ENCODE results near the gene SEC23B.

SEC23B gene

DNA sequence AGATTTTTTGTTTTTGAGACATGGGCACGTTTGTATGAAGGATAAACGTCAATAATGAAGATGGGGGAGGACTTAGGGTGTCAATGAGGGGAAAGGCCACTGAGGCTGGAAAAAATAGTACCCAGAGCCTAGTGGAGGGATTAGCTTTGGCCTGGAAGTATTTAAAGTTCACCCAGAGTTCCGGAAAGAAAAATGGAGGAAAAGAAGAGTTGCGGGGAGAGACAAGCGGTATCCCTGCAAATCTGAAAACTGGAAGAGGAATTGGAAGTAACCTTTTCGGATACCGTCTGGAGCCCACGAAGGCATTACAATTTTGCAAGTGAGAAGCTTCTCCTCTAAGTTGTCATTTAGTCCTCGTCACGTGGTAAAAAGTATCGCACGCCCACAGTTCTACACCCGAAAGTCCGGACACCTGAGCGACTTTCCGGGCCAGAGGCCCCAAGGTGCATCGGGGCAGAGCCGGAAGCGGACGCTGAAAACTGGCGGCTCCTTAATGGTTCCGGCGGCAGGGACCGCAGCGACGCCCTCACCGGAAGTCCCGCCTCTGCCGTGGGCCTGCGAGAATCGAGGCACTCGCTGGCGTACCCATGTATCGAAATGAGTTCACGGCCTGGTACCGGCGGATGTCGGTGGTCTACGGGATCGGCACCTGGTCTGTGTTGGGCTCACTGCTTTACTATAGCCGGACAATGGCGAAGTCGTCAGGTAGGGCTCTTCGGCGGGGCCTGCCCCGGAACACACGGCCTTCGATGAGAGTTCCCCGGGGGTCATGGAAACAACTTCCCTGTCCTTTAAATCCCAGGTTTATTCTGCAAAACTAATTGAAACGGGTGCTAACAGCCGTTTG, 59.4 kb downstream of the SEC23B start, which contains the start of gene SMIM26:
Gene SMIM26, plus strand, starts transcription at position 541 of the 847 bp plus-strand sequence. Its CDS starts 47 bp downstream, at position 588.
- Histone ChIP-seq H3K4me1 (ENCODE audit: insufficient read depth, low read length, severe bottlenecking) (peaks cover 14% of the 10 kb centered on the region), H4K20me1 (ENCODE audit: insufficient read depth, low read length) (no peaks in the 10 kb centered on the region), H3K4me3 (ENCODE audit: low read depth, low read length, poor library complexity, severe bottlenecking) (peak within 1 kb of the TSS; percentile 95), H3K9me2 (ENCODE audit: low read depth, low read length) (no peaks in the 10 kb centered on the region), H3F3A (ENCODE audit: insufficient read depth, low read length) (no peaks in the 10 kb centered on the region), H3K36me3 (ENCODE audit: insufficient read depth, low read length) (peaks cover 35% of the 10 kb centered on the region), H3K4me2 (ENCODE audit: low read length) (peak within 1 kb of the TSS; percentile 69), H3K9ac (ENCODE audit: low read length) (peak within 1 kb of the TSS; percentile 96), H3K27ac (ENCODE audit: low read depth, low read length, poor library complexity, severe bottlenecking) (peak within 1 kb of the TSS; percentile 61), H3K27me3 (ENCODE audit: insufficient read depth, low read length) (no peaks in the 10 kb centered on the region), H3K79me2 (ENCODE audit: insufficient read depth, low read length) (peaks cover 10% of the 10 kb centered on the region), H2AFZ (ENCODE audit: low read length) (peak within 1 kb of the TSS; percentile 85; the same call in 1 of the 2 replicates), H3K9me3 (ENCODE audit: low read length) (no peaks in the 10 kb centered on the region)
- TF ChIP-seq EZH2 (IDR thresholded peaks at IDR 0.05; ENCODE audit: borderline replicate concordance, low read length) = no peak
- TF ChIP-seq, protein P1, sequence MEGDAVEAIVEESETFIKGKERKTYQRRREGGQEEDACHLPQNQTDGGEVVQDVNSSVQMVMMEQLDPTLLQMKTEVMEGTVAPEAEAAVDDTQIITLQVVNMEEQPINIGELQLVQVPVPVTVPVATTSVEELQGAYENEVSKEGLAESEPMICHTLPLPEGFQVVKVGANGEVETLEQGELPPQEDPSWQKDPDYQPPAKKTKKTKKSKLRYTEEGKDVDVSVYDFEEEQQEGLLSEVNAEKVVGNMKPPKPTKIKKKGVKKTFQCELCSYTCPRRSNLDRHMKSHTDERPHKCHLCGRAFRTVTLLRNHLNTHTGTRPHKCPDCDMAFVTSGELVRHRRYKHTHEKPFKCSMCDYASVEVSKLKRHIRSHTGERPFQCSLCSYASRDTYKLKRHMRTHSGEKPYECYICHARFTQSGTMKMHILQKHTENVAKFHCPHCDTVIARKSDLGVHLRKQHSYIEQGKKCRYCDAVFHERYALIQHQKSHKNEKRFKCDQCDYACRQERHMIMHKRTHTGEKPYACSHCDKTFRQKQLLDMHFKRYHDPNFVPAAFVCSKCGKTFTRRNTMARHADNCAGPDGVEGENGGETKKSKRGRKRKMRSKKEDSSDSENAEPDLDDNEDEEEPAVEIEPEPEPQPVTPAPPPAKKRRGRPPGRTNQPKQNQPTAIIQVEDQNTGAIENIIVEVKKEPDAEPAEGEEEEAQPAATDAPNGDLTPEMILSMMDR (IDR thresholded peaks at IDR 0.05; ENCODE audit: low read length) = no peak

DNA sequence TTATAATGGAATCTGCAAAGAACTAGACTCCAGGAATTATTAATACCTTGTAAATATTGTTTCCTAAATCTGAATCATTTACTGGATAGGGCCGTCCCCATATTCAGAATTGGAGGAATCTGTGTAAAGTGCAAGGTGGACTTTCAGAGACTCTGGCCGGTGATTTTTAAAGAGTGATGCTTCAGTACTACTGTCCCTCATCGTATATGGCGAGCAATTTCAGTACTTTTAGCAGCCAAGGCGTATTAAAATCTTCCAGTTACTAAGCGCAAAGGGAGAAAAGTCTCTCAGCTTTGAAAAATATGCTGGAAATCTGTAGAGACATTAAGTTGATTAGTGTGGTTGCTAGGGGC, 60.0 kb downstream of the SEC23B start:
- Histone ChIP-seq H3K27me3 (ENCODE audit: insufficient read depth, low read length) (no peaks in the 10 kb centered on the region), H3K4me2 (ENCODE audit: low read length) (peak overlapping the region; percentile 69), H4K20me1 (ENCODE audit: insufficient read depth, low read length) (no peaks in the 10 kb centered on the region), H2AFZ (ENCODE audit: low read length) (peak overlapping the region; percentile 85; the same call in 1 of the 2 replicates), H3K27ac (ENCODE audit: low read depth, low read length, poor library complexity, severe bottlenecking) (peak overlapping the region; percentile 61), H3K4me1 (ENCODE audit: insufficient read depth, low read length, severe bottlenecking) (peaks cover 14% of the 10 kb centered on the region), H3F3A (ENCODE audit: insufficient read depth, low read length) (no peaks in the 10 kb centered on the region), H3K36me3 (ENCODE audit: insufficient read depth, low read length) (peaks cover 32% of the 10 kb centered on the region), H3K79me2 (ENCODE audit: insufficient read depth, low read length) (peaks cover 10% of the 10 kb centered on the region), H3K4me3 (ENCODE audit: low read depth, low read length, poor library complexity, severe bottlenecking) (peak overlapping the region; percentile 95), H3K9ac (ENCODE audit: low read length) (peak overlapping the region; percentile 96), H3K9me2 (ENCODE audit: low read depth, low read length) (no peaks in the 10 kb centered on the region), H3K9me3 (ENCODE audit: low read length) (no peaks in the 10 kb centered on the region)
- TF ChIP-seq, protein P1 (IDR thresholded peaks at IDR 0.05; ENCODE audit: low read length) = no peak
- TF ChIP-seq EZH2 (IDR thresholded peaks at IDR 0.05; ENCODE audit: borderline replicate concordance, low read length) = no peak

DNA sequence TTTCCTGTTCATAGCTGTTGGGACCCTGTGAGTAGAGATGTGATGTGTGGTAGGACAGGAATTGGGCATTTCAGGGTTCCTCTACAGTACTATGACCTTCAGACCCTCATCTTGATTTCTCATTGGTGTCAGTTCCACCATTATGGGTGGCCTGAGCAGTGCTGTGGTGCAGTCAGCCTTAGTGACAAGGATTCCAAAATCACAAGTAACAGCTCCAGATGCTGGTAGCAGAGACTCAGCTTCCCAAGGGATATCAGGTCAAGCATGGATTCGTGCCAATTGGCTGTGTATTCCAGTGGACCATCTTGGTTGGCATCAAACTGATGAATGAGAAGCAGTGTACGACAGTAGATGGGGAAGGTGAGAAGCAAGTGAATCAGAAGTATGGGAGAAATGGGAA, 63.3 kb downstream of the SEC23B start:
- TF ChIP-seq EZH2 (IDR thresholded peaks at IDR 0.05; ENCODE audit: borderline replicate concordance, low read length) = no peak
- TF ChIP-seq, protein P1 (IDR thresholded peaks at IDR 0.05; ENCODE audit: low read length) = no peak
- Histone ChIP-seq H3K36me3 (ENCODE audit: insufficient read depth, low read length) (peaks cover 28% of the 10 kb centered on the region), H3K9ac (ENCODE audit: low read length) (no peak overlapping the region)

More for the DNA sequence above, 63.3 kb downstream of the SEC23B start:
- Histone ChIP-seq H3K9me2 (ENCODE audit: low read depth, low read length) (no peaks in the 10 kb centered on the region), H3K4me1 (ENCODE audit: insufficient read depth, low read length, severe bottlenecking) (peaks cover 14% of the 10 kb centered on the region), H2AFZ (ENCODE audit: low read length) (no peak overlapping the region), H3K4me2 (ENCODE audit: low read length) (no peak overlapping the region), H3F3A (ENCODE audit: insufficient read depth, low read length) (no peaks in the 10 kb centered on the region), H4K20me1 (ENCODE audit: insufficient read depth, low read length) (no peaks in the 10 kb centered on the region), H3K4me3 (ENCODE audit: low read depth, low read length, poor library complexity, severe bottlenecking) (no peak overlapping the region), H3K27me3 (ENCODE audit: insufficient read depth, low read length) (no peaks in the 10 kb centered on the region), H3K27ac (ENCODE audit: low read depth, low read length, poor library complexity, severe bottlenecking) (no peak overlapping the region), H3K79me2 (ENCODE audit: insufficient read depth, low read length) (peaks cover 10% of the 10 kb centered on the region), H3K9me3 (ENCODE audit: low read length) (no peaks in the 10 kb centered on the region)
